MM.1S (cell line): ENCODE data around the gene MEGF10.

Experiments
- DNase-seq: peaks from one replicate; pipeline ENCODE4 v3.0.0-alpha.2; 2015
- H2AFZ ChIP-seq: fragments of 300-600 bp; sonication (generic); 2 replicates; pipeline ENCODE4 v1.6.0; 2016; ENCODE audit warnings: antibody characterized with exemption, low read length
- H3F3A ChIP-seq: fragments of 300-600 bp; sonication (generic); 2 replicates; pipeline ENCODE4 v1.6.1; 2016; ENCODE audit warnings: mild to moderate bottlenecking, antibody characterized with exemption, low read length, moderate library complexity, mixed read lengths; ENCODE audit not compliant: insufficient read depth
- H3K27ac ChIP-seq: fragments of 300-600 bp; sonication (generic); 2 replicates; pipeline ENCODE4 v1.5.1; 2016; ENCODE audit warnings: mild to moderate bottlenecking, low read length
- H3K27me3 ChIP-seq: fragments of 300-600 bp; sonication (generic); replicated peaks from 2 replicates; pipeline ENCODE4 v1.6.0; 2016; ENCODE audit warnings: low read length; ENCODE audit not compliant: insufficient read depth
- H3K36me3 ChIP-seq: fragments of 300-600 bp; sonication (generic); replicated peaks from 2 replicates; pipeline ENCODE4 v1.6.1; 2016; ENCODE audit warnings: mild to moderate bottlenecking, low read length, mixed read lengths; ENCODE audit not compliant: insufficient read depth
- H3K4me1 ChIP-seq: fragments of 300-600 bp; sonication (generic); 2 replicates; pipeline ENCODE4 v1.6.1; 2016; ENCODE audit warnings: low read length, mixed read lengths
- H3K4me2 ChIP-seq: fragments of 300-600 bp; sonication (generic); 2 replicates; pipeline ENCODE4 v1.6.0; 2016; ENCODE audit warnings: low read depth, low read length
- H3K4me3 ChIP-seq: fragments of 300-600 bp; sonication (generic); 2 replicates; pipeline ENCODE4 v1.5.1; 2016; ENCODE audit warnings: low read length, mixed read lengths
- H3K79me2 ChIP-seq: fragments of 300-600 bp; sonication (generic); 2 replicates; pipeline ENCODE4 v1.6.1; 2016; ENCODE audit warnings: mixed run types, low read length, mixed read lengths
- H3K9ac ChIP-seq: fragments of 300-600 bp; sonication (generic); 2 replicates; pipeline ENCODE4 v1.6.1; 2016; ENCODE audit warnings: low read length, mixed read lengths
- H3K9me2 ChIP-seq: fragments of 300-600 bp; sonication (generic); replicated peaks from 2 replicates; pipeline ENCODE4 v1.6.1; 2016; ENCODE audit warnings: mild to moderate bottlenecking, low read length, mixed read lengths; ENCODE audit not compliant: insufficient read depth
- H3K9me3 ChIP-seq: fragments of 300-600 bp; sonication (generic); replicated peaks from 2 replicates; pipeline ENCODE4 v1.6.1; 2016; ENCODE audit warnings: mild to moderate bottlenecking, low read length, mixed read lengths; ENCODE audit not compliant: insufficient read depth
- H4K20me1 ChIP-seq: fragments of 300-600 bp; sonication (generic); 2 replicates; pipeline ENCODE4 v1.6.1; 2016; ENCODE audit warnings: mild to moderate bottlenecking, low read length, moderate library complexity, mixed read lengths; ENCODE audit not compliant: insufficient read depth
- CTCF ChIP-seq: fragments of 300-600 bp; sonication (generic); IDR thresholded peaks from 2 replicates; pipeline ENCODE4 v1.5.1; 2016; ENCODE audit warnings: antibody characterized with exemption, low read length, mixed read lengths
- EZH2 ChIP-seq: fragments of 300-600 bp; sonication (generic); optimal IDR thresholded peaks from 2 replicates; pipeline ENCODE3; 2017; ENCODE audit warnings: low read depth, mild to moderate bottlenecking, antibody characterized with exemption, low read length, mixed read lengths
- EZH2phosphoT487 ChIP-seq: fragments of 300-600 bp; sonication (generic); IDR thresholded peaks from 2 replicates; pipeline ENCODE4 v1.6.1; 2018; ENCODE audit warnings: antibody characterized with exemption, low read length

MEGF10 gene

GRCh38 chr5:127290019-127290945 lies at the start of gene MEGF10:
Gene MEGF10 (plus strand): TSS chr5:127290796. CDS start chr5:127331309, 40,513 bp downstream.
- H3K9me3 ChIP-seq, result no peaks in the 10 kb centered on the region
- no peaks in the 10 kb centered on the region for H3K36me3 ChIP-seq
- peak within 1 kb of the TSS; percentile 89 for H3K4me2 ChIP-seq
- no peaks in the 10 kb centered on the region for H3F3A ChIP-seq
- no peaks in the 10 kb centered on the region for H3K79me2 ChIP-seq
- no peaks in the 10 kb centered on the region for H4K20me1 ChIP-seq
- no peaks in the 10 kb centered on the region for H3K9me2 ChIP-seq
- H3K4me1 ChIP-seq, result no peaks in the 10 kb centered on the region
- no peak within 1 kb of the TSS for H3K27ac ChIP-seq
- H3K27me3 ChIP-seq, result no peaks in the 10 kb centered on the region
- H3K9ac ChIP-seq, result no peak within 1 kb of the TSS
- H2AFZ ChIP-seq, result peak within 1 kb of the TSS; percentile 61
- peak; percentile 36 for DNase-seq
- H3K4me3 ChIP-seq, result peak within 1 kb of the TSS; percentile 48
- TF ChIP-seq EZH2 (no peak), CTCF (peak; percentile 77), EZH2phosphoT487 (no peak)

GRCh38 chr5:127243011-127243410 lies 47.6 kb upstream of the MEGF10 start:
- Histone ChIP-seq H3F3A (no peaks in the 10 kb centered on the region), H3K36me3 (no peaks in the 10 kb centered on the region), H3K79me2 (no peaks in the 10 kb centered on the region), H3K9me2 (no peaks in the 10 kb centered on the region), H3K9ac (no peak overlapping the region), H3K27me3 (no peaks in the 10 kb centered on the region), H3K4me3 (no peak overlapping the region), H3K27ac (no peak overlapping the region), H4K20me1 (no peaks in the 10 kb centered on the region), H3K4me1 (no peaks in the 10 kb centered on the region), H3K9me3 (no peaks in the 10 kb centered on the region), H3K4me2 (no peak overlapping the region), H2AFZ (no peak overlapping the region)
- DNase-seq, result no peak
- TF ChIP-seq EZH2phosphoT487, result no peak
- TF ChIP-seq EZH2, result no peak

- H3F3A ChIP-seq, result no peaks in the 10 kb centered on the region
- H3K9me3 ChIP-seq, result no peaks in the 10 kb centered on the region
- no peaks in the 10 kb centered on the region for H3K9me2 ChIP-seq
- TF ChIP-seq EZH2 (no peak), EZH2phosphoT487 (no peak), CTCF (no peak)
- H3K36me3 ChIP-seq, result no peaks in the 10 kb centered on the region
- DNase-seq, result no peak
- no peaks in the 10 kb centered on the region for H3K27me3 ChIP-seq
- no peak overlapping the region for H3K27ac ChIP-seq
- H3K9ac ChIP-seq, result no peak overlapping the region
- H2AFZ ChIP-seq, result no peak overlapping the region
- H4K20me1 ChIP-seq, result no peaks in the 10 kb centered on the region
- H3K4me1 ChIP-seq, result no peaks in the 10 kb centered on the region
- H3K79me2 ChIP-seq, result no peaks in the 10 kb centered on the region
- H3K4me2 ChIP-seq, result no peak overlapping the region
- H3K4me3 ChIP-seq, result no peak overlapping the region
These were observed 35.8 kb upstream of the MEGF10 start for GRCh38 chr5:127254729-127255284.
